Lower leg skin (tissue), 4 donors: Measurements from ENCODE around the gene SLC11A2. TPM values are rescaled to one million over a fixed set of nuclear protein-coding genes. Genes with fewer than 3 reads are reported as not detected.

ENCODE experiments used
- DNase-seq, 2 donors: peaks; one replicate each; pipeline ENCODE4 v3.0.0-alpha.2; 2019; ENCODE audit warnings: low spot score in 2 of 2
- H3K4me3 ChIP-seq: fragments of 200-600 bp; sonication (generic); 2 replicates; pipeline ENCODE4 v1.5.1; 2017; ENCODE audit warnings: mild to moderate bottlenecking, low read depth; ENCODE audit not compliant: poor library complexity, severe bottlenecking
- POLR2A ChIP-seq, 2 donors: fragments of 450-650 bp; IDR thresholded peaks; one replicate each; pipeline ENCODE4 v1.6.1; 2016 to 2017; ENCODE audit warnings: antibody characterized with exemption in 2 of 2, mild to moderate bottlenecking in 1 of 2, moderate library complexity in 1 of 2
- WGBS, 2 donors: methylation state at CpG; one replicate each; pipeline ENCODE4 v1.1.5; 2018; 5-methylcytosine and 5-hydroxymethylcytosine counted together
- intact Hi-C: fragments of 100-400 bp; cut with DNase I; formaldehyde crosslinking; loops from one replicate; pipeline ENCODE4 v1.15.0; 2023; ENCODE audit warnings: low total_unique reads
- total RNA-seq, 4 donors: library from RNA; depleted of rRNA; stranded (reverse); fragments of >200 nt; gene quantifications; one replicate each; pipeline ENCODE4 v1.1.0, GENCODE V29; 2016
- TF ChIP-seq, protein P1 (sequence below), 3 donors: fragments of 450-650 bp; IDR thresholded peaks; one replicate each; pipeline ENCODE4 v1.5.1; 2016; ENCODE audit warnings: antibody characterized with exemption in 3 of 3, mild to moderate bottlenecking in 3 of 3, moderate library complexity in 2 of 3

The SLC11A2 gene
- total RNA-seq, 4 donors from 2014 or later: 48.8 to 76.1 (median 64.9) TPM

DNA sequence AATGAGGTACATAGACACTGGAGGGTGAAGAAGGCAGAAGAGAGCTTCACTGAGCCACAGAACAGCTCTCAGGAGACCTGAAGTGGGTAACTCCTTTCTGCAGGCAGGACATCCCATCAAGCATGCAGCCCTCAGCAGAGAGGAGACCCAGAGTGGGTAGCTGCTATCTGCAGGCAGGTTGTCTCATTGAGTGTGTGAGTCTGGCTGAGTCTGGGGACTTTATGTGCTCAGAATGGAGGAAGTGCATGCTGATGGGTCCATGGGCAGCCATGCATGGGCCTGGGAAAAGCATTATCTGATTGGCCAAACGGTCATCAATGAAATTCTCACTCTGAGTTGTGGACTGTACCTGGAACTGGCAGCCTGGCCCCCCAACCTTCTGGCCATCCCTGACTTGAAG is 88.5 kb downstream of the SLC11A2 start:
- no peak overlapping the region for H3K4me3 ChIP-seq
- TF ChIP-seq, protein P1, sequence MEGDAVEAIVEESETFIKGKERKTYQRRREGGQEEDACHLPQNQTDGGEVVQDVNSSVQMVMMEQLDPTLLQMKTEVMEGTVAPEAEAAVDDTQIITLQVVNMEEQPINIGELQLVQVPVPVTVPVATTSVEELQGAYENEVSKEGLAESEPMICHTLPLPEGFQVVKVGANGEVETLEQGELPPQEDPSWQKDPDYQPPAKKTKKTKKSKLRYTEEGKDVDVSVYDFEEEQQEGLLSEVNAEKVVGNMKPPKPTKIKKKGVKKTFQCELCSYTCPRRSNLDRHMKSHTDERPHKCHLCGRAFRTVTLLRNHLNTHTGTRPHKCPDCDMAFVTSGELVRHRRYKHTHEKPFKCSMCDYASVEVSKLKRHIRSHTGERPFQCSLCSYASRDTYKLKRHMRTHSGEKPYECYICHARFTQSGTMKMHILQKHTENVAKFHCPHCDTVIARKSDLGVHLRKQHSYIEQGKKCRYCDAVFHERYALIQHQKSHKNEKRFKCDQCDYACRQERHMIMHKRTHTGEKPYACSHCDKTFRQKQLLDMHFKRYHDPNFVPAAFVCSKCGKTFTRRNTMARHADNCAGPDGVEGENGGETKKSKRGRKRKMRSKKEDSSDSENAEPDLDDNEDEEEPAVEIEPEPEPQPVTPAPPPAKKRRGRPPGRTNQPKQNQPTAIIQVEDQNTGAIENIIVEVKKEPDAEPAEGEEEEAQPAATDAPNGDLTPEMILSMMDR (IDR thresholded peaks at IDR 0.05): no peak
- no peak for TF ChIP-seq POLR2A (IDR thresholded peaks at IDR 0.05)
- intact Hi-C loops: no loop called here
- 100% methylated on average over 1 of the region's 1 CpG for WGBS, 2 donors
- no peak for DNase-seq

DNA sequence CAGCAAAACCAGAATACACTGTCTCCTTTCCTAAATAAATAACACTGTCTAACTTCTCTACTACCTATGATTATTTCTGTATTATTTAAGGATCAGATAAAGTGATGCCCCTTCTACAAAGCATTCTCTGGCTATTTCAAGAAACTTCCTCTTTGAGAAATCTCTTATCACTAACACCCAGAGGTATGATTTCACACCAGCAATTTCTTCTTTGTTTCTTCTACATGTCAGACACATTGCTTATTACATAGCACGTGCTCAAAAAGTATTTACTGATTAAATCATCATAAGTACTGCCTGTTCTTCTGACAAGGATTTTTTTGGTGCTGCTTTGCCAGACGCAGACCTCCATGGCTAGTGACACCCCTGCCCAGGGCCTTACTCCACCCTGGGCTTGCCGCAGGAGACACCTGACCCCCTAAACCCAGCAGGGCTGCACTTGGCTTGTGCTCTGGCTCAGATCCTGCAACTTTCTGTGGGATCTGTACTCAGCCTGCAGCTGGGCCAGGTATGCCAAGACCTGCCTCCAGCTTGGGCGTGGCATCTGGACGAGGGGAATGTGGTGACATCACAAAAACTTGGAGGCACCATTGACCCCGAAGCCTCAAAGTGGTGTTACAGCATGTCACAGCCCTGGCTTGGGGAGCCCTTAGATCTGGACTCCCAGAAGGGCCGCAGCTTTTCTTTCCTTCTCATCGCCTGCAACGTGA is 89.2 kb downstream of the SLC11A2 start:
- intact Hi-C loops: no loop called here
- 61 to 71% methylated on average over 9 of the region's 9 CpGs for WGBS, 2 donors

DNA sequence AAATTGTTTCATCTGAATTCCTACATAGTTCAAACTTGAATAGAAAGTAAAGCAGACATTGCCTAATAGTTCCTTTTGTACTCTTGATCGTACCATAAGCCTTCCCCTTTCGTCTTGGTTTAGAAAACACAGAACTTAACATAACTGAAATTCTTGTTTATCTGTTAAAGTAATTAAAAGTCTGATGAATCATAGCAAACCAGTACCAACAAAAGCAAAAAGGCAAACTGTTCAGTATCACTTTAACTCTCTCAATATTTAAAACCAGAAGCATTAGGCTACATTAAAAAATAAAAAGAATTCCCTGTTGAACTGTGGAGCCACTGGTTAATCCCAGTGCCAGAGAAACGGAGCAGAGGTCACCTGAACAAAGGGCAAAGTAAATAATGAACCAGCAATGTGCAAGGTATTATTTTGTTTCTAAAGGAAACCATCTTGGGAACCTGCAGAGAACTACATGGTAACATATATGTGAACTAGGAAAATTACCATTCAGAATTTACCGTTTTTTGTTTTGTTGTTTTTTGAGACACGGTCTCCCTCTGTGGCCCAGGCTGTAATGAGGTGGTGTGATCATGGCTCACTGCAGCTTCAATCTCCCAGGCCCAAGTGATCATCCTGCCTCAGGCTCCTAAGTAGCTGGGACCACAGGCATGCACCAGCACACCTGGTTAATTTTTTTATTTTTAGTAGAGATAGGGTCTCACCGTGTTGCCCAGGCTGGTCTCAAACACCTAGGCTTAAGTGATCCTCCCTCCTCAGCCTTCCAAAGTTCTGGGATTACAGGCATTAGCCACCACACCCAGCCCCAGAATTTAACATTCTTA is 91.0 kb downstream of the SLC11A2 start:
- intact Hi-C loops: no loop called here
- DNase-seq: no peak
- 42 to 47% methylated on average over 6 of the region's 6 CpGs for WGBS, 2 donors
- no peak overlapping the region for H3K4me3 ChIP-seq
- TF ChIP-seq POLR2A (IDR thresholded peaks at IDR 0.05): no peak
- TF ChIP-seq, protein P1 (IDR thresholded peaks at IDR 0.05): no peak

More for the DNA sequence above, 89.2 kb downstream of the SLC11A2 start:
- no peak for TF ChIP-seq POLR2A (IDR thresholded peaks at IDR 0.05)
- TF ChIP-seq, protein P1 (IDR thresholded peaks at IDR 0.05): no peak
- H3K4me3 ChIP-seq: no peak overlapping the region
- no peak for DNase-seq

DNA sequence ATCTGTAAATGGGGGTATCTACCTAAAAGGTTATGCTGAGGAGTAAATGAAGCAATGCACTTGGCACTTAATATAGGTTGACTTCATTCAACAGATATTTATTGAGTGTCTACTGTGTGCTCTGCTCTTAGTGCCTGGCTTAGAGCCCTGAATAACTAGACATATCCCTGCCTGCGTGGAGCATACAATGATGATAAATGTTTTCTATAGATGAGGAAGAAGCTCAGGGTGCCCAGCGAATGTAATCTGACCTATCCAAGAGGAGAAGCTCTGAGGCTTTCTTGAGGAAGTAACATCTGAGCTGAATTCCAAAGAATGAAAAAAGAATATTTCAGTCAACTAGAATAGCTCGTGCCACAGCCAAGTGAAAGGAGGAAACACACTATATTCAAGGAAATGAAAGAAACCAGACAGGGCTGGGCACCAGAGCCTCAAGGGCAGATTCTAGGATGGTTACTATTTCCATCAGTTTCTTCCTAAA is 91.8 kb downstream of the SLC11A2 start:
- 24% methylated on average over 3 of the region's 3 CpGs for WGBS, 2 donors
- no peak overlapping the region for H3K4me3 ChIP-seq
- DNase-seq: no peak
- TF ChIP-seq, protein P1 (IDR thresholded peaks at IDR 0.05): no peak
- TF ChIP-seq POLR2A (IDR thresholded peaks at IDR 0.05): no peak
- intact Hi-C loops: no loop called here

DNA sequence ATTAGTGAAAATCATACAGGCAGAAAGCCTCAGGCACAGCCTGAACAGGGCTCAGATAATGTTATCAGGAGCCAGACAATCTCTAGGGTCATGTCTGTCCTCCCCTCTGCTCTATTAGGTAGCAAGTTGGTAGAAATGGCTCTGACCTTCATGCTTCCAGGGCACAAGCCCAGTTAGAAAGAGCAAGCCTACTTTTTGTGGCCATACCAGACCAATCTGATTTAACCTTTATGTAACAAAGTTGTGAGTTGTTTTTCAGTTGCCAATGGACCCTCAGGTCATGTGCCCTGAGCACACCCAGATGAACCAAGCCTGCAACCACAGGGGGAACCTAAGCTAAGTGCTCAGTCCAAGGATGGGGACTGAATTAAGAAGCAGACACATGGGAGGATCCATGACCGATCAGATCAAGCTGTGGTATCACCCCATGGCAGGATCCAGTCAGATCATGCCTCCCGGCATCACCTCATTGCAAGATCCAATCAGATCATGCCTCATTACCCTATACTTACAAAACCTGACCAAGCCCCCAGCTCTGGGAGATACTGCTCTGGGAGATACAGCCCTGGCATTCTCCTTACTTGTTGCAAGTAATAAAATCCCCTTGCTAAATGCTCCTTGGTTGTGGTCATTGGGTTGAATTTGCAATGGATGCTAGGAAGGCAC is 92.6 kb downstream of the SLC11A2 start:
- DNase-seq: no peak
- intact Hi-C loops: no loop called here
- WGBS, 2 donors: 97 to 100% methylated on average over 2 of the region's 2 CpGs
- TF ChIP-seq, protein P1 (IDR thresholded peaks at IDR 0.05): no peak
- TF ChIP-seq POLR2A (IDR thresholded peaks at IDR 0.05): no peak
- H3K4me3 ChIP-seq: no peak overlapping the region
